GM18858 (cell line): ENCODE data around the gene EHF.

ENCODE experiments used
- ATAC-seq: cut with Tn5 transposase; IDR thresholded peaks from one replicate; pipeline ENCODE4 v1.9.1; 2021; ENCODE audit not compliant: unreplicated experiment

Gene EHF

DNA sequence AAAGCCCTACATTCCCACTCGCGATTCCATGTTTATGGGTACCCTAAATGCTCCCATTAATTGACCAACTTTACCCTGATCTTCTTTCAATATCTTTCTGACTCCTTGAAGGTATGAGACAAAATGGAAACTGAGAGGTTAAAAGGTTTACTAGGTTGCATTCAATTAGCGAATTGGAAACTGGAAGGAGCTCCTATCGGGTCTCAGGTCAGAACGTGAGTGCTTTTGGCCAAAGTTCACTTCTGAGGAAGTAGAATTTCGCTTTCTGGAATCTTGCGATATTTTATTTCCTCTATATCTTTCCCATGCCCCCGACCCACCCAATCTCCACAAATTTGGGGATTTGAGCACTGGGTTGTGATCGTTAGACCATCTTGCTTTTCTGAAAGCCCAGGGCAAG is 2.6 kb downstream of the EHF start:
- no peak for ATAC-seq

DNA sequence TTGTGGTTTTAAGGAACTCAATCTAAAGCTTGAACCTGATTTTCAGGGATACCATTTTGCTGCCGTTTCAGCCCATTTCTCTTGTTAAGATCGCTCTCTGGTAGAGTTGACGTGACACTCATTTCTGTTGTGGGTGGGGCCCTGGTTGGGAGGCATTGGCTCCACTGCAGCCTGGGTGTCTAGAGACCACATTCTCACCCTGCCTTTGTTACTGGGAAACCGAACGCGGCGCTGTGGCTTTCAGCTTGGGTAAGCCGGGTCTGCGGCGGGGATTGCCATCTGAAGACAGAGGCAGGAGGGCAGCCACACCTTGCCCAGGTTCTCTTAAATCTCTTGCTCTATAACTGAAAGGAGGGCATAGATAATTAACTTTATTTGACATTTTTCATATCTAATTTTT is 3.2 kb downstream of the EHF start:
- no peak for ATAC-seq

DNA sequence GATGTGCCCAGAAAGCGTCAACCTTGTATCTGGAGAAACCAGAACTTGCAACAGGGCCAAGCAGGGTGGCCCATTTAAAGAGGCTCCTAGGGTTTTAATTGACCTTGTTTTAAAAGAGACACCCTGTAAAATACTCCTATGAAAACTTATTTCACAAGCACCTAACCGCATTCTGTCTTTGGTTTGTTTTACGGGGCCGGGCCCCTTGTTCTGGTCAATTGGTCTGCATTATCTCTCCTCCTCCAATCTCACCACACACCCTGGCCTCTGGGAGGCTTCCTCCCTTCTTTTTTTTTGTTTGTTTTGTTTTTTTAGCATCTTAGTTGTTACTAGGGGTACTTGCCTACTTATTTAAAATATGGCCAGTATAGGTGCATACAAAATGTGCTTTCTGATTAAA is 4.7 kb downstream of the EHF start:
- no peak for ATAC-seq

DNA sequence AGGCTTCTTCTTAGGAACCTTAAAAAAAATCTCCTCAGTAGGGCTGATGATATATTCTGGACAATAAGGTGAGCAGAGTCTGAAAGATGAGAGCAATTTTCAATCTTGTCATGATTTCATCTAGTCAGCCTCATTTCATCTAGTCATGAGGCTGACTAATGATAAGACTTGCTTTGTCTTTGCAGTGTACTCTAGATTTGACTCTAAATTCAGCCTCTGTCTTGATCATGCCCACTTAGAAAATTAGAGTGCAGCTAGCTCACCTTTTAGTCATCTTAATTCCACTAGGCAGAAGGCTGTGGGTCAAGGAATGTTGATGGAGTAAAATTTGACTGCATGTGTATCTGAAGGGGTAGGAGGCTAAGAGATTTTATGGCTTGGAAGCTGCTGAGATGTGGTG is 5.5 kb downstream of the EHF start:
- no peak for ATAC-seq

DNA sequence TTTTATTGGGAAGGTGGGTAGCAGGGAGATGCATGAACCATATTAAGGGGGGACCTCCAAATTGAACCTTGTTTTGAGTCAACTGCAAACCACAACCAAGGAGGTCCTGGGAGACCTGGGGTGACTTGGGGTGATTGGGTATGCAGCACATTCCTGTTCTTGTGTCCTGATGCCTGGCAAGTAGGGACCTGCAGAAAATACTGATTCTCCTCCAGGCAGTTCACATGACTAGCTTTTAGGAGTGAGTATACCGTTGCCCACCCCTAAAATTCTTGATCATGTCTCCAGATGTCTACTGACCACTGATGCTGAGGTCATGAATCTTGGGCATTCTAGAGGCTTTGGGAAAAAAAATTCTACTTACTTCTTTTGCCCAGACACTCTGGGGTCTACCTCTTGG is 6.3 kb downstream of the EHF start:
- ATAC-seq = no peak

DNA sequence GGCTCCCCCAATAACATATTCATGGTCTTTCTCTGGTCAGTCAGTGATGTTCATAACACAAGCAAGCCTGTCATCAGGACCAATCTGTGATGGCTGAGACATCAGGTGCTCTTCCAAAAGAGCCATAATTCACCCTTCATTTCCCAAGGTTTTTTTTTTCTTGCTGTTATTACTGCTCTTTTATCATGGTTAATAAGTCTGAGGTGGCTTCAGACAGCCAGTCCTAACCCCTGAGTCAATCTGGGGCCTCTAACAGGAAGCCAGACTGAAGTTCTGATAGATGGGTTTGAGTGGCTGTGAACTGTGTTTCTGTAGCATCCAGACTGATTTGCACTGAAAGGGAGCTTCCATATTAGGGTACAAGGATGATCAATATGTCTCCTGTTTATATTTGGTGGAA is 8.8 kb downstream of the EHF start:
- ATAC-seq = no peak

DNA sequence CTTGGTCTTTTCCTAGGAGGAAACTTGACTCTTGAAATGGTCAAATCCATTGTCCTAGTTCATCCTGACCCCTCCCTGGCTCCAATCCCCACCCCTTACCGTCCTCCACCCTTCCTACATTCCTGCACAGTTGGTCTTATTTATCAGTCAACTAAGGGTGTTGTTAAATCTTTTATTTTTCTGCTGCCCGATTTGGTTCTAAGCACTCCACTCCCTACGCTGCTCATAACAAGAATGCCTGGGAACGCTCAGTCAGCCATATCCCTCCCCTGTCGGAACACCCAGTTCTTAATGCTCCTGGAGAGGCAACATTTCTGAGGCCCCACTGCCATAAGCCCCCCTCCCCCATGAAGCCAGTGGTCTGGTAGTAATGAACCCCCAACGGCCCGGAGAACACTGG is 9.7 kb downstream of the EHF start:
- ATAC-seq = no peak

DNA sequence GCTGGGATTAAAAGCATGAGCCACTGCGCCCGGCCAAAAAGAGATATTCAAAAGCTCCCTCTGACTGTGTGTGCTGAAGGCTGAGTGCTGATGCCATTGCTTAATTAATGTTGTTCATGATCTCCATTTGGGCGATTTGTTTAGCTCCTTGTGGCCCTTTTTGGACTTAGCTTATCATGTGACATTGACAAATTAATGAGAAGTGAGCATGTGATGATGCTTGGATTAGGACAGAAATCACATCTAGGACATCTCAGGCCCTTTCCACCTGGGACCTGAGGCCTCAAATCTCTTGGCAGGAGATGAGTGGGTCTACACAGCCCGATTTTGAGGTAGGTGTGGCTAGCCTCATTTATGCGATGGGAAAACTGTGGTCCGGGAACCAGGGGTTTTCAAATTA is 10.4 kb downstream of the EHF start:
- ATAC-seq = no peak

DNA sequence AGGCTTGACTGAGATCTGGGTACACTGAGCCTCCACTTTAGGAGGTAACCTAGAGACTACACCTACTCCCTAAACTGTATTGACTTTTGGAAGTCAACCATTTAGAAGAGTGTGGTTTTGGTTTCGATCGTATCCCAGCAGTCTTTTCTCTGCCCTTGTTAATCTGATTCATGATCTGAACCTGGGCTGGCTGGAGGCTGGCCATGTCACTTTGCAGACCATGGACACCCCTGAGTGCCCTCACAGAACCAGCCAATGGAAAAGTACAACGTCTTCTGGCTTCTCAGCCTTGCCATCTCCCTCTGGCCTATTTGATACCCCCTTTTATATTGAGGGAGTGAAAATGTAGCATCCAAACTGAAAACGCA is 10.8 kb downstream of the EHF start:
- ATAC-seq = no peak

DNA sequence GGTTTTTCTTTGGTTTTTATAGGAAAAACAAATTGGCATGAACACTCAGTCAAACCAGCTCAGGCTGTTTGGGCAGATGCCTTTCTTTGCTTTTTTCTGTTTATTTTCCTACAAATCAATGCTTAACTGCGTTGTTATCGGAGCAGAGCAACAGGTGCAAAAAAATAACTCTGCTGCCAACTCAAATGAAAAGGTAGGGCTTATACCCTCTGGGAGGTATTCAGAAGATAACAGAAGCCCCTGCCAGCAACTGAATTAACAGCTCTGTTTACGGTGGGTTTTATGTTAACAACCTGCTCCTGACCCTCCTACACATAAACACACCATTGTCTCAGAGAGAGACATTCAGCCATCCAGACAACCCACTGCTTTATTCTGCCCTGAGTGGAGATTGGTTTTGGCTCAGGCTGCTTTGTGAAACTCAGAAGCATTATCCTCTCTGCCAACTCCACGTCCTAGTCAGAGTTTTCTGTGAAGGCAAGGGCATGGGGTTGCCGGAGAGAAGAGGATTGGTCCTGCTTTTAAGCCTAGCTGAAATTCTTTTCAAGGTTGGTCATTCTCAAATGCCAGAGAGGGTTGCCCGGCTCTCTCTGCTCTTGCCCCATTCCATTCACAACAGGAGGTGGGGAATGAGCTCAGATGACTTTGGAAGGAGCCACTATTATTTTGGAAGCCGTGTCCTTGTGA is 11.4 kb downstream of the EHF start:
- no peak for ATAC-seq

DNA sequence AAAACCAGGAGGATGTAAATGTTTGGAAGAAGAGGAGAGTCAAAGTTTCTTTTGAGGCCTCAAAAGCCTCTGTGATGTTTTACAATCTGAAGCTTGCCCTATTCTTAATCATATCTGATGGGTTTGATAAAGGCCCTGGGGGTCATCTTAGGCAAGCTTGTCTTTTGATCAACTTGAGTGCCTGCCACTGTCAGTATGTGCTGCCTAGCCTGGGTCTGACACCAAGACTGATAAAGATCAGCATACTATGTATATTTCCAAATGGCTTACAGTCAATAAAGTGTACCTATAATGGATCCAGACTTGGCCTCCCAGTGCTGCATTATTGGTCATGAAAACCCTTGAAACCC is 12.7 kb downstream of the EHF start:
- ATAC-seq = no peak

DNA sequence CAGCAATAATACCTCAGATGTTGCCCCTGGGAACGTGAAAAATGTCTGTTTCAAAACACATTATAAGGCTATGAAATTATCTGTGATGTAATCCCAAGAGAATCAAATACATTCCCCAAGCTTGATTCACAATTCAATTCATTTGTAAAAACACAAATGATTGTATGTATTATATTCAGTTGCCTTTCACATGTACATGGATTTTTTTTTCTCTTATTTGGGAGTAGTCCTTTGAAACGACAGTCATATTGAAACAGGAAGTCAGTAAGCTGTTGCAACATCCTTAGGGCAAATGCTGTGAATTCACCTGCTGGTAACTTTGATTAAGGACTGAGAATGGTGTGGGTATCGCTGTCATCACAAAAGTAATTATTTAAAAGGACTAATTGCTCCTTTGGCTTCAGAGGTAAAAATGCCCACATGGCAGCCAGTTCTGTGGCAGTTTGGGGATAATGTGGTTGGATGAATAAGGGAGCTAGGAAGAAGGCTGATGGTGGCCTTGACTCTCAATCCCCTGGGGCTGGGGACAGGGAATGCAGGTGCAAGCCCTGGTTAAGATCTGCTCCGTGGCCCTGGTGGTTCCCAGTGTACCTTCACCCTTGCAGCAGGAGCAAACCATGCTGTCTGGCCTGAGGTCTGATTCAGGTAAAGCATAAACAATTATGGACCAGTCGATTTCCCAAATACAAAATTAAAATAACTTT is 13.2 kb downstream of the EHF start:
- peak; percentile 91 for ATAC-seq

DNA sequence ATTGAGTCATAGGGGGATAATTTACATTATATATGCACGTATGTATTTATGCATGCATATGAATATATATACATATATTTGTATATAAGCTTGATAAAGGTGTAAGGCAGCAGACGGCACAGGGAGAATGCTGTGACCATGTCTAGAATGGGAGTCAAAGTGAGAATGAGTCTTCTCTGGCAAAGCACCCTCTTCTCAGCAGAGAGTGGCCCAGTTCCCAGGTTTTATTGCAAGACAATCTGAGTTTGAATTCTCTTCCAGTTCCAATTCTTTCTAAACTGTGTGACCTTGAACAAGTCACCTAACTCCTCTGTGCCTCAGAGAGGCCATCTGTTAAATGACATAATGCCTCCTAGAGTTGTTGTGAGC is 13.8 kb downstream of the EHF start:
- no peak for ATAC-seq

DNA sequence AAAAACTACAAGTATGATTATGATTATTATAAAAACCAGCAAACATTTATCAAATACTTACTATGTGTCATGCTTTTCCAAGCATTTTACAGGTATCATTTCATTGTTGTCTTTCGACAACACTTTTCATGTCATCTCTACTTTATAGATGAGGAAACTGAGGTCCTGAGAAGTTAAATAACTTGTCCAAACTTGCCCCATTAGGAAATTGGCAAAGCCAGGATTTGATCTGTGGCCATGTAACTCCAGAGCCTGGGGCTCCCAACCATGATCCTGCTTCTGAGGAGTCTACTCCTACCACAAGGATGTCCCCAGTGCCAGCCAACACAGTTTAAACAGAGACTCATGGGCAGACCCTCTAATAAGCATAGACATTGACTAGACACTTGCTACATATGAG is 15.2 kb downstream of the EHF start:
- ATAC-seq = no peak

DNA sequence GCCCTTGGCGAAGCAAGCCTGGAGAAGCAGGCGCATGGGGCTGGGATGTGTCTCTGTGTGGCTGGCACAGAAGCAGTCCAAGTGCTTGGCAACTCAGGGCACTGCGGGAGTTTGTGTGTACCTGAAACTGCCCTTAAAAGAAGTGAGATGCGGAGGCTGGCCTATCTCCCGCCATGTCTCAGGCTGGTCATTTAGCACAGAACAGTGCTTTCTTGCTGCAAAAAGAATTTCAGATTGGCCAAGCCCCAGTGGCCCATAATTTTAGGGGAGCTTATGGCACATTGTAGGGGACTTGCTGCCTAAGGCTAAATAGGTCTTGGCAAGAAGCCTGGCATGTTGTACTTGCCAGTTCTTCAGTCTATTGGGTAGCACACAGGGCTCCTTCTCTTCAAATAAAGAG is 16.4 kb downstream of the EHF start:
- ATAC-seq = no peak

DNA sequence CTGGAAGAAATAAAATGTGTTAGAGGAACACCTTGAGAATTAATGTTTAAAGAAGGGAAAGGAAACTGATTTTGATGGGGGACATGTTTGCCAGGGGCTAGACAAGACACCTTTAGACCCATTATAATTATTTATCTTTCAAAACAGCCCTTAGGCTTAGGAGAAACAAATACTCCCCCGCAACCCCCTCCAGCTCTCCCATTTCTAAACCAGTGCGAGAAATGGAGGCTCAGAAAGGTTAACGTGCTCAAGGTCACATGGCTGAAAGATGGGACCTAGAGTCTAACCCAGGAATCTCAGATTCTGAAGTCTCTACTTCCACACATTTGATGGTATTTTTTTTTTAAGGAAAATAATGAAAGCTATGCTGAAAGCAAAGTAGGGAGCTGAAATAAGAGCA is 18.0 kb downstream of the EHF start:
- ATAC-seq = no peak

DNA sequence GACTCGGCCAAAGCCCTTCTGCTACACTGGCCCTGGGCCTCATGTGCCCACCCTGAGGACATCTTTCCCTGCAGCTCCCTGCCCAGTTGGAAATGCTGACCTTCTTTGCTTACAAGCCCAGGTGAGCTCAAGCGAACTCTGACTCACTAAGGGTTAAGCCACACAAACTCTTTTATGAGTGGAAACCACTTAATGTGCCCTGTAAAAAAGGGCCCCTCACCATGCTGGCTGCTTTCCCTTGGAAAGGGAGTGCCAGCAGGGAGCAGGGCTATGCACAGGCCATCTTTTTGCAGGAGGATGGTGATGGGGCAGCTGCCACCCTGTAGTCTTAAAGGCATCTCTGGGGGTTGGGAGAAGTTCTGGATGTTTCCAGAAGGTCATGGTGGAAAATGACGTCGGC is 18.7 kb downstream of the EHF start:
- ATAC-seq = no peak

DNA sequence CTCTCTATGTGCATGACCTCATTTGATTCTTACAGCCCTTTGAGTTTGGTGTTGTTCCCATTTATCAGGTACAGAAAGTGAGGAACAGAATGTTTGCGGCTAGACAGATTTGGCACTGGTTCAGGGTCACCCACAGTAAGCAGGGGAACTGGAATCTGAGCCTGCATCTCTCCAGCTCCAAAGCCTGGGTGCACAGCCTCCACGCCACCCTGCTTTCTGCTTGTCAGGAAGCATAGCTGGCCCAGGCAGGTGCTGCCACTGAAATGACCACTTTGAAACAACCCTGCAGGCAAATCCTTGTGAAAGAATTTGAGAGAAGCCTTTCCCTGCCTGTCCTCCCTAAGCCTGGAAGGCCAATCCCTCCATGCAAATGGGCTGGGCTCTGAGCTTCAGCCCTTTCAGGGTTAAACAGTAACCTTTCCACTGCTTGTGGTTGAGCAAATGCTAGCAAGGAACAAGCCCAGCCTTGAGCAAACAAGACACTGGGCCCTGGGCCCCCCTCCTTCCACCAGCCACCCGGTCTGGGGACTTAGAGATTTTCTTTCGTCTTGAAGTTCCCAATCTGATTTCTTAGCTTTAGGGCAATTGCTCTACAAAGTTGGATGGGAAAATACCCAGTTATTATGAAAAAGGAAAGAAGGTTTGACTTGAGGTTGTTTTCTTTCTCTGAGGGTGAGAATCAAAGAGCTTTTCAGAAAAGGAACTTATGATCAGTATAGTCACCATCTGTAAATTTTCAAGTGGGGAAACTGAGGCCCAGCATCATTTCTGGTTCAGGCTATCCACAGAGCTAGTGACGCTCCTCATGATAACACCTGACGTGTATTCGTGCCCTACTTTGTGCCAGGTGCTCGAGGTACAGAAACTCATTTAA is 19.4 kb downstream of the EHF start:
- ATAC-seq = peak; percentile 82

DNA sequence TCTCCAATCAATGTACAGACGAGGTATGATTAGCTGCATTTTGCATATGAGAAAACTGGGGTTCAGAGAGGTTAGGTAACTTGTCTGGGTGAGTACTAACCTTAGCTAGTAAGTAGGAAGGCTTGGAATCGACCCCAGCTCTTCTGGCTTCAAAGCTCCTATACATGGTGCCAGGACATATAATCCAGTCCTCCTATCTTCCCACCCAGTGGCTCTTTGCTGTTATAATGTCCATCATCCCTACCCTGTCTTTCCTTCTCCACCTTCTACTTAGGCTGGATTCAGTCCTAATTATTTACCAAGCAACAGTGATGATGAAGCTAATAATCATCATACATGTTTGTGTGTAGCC is 20.0 kb downstream of the EHF start:
- no peak for ATAC-seq

DNA sequence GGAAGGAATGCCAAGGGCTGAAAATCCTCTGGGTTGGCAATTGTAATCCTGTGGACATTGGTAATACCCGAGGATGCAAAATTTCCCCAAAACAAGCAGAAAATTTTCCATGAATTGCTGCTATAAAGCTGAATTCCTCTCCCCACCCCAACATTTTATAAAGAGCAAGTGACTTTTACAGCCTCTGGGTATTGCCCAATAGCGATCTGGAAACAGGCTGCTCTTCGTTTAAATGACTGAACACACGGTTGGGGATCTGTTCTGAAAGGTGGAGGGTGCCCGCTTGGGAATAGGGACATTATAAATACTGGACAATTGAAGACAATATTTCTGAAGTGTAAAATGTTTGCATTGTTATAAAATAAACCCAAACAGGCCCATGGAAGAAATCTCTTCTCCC is 20.6 kb downstream of the EHF start:
- ATAC-seq = no peak

DNA sequence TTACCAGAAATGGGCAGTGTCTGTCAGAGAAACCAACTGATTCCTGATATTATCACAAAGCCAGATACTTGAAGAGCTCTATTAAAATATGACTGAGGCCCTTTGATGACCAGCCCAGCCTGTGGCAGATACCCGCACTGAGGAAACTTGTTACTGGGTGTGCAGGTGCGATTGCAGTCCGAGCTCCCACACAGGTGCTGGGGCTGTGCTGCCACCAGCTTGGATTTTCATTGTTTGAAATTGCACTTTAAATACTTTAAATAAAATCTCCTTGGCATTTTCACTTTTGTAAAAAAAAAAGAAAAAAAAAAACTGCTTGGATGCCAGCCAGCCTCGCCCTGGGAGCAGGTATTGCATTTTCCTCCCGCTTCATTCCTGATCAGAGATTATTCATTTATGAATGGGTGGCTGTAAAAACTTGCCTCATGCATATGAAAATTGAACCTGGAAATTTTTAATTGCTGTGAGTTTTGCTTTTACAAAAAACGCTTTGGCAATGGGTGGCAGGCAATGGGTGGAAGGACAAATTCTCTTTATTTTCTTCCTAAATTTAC is 21.2 kb downstream of the EHF start:
- no peak for ATAC-seq

DNA sequence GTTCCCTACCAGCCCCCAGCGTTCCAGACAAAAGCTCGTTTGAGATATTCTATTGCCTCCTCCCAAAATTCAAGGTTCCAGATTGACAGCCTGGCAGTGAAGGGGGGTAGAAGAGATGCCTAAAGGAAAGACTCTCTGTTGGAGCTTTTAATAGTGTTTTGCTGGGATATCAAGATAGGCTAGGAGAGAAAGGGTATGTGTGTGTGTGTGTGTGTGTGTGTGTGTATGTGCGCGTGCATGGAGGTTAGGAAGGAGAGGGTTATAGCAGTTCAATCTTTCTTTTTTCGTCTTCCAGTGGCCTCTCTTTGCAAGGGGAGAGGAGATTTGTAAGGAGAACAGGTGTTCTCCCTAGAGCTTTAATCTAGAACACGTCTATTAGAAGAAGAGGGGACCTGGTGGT is 22.0 kb downstream of the EHF start:
- no peak for ATAC-seq
